ENCODE measurements around the gene PUM2. TPM values are rescaled to one million over a fixed set of nuclear protein-coding genes. Genes with fewer than 3 reads are reported as not detected.

PUM2 gene
- total and polyA plus RNA-seq, 2 of the 8 experiments (the other 6 are each of a cell fraction or from before 2014, with no cell fraction given), result 46.6 to 114 TPM

DNA sequence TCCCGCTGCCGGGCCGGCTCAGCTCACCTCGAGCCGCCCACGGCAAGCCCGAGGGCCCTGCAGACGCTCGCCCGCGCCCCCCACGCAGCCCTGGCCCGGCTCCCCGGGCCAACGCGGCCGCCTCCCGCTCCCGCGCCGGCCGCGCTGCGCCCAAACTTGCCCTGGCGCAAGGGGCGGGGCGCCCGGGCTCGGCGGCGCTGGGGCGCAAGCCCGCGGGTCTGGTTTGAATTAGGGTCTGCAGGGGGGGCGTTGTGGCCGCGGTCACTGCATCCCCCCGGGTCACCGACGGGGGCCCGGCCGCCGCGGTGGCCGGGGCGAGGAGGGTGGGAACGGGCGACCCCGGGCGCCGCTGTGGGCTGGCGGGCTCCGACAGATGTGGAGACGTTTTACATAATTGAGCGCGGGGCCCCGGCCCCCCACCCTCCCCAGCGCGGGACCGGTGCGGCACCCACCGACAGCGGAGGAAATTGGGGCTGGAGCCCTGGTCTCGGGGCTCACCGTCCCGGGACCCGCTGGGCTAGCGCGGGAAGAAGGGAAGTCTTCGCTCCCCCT, 126.4 kb downstream of the PUM2 start:
- FAIRE-seq, result no peak
- H2BK12ac ChIP-seq (ENCODE audit: low read depth, low read length), result no peak overlapping the region
- no peak overlapping the region for H2BK15ac ChIP-seq (ENCODE audit: low read length)
- no peak overlapping the region for H2AFZ ChIP-seq (ENCODE audit: low read length)
- H4K5ac ChIP-seq (ENCODE audit: insufficient read length, low read depth, low read length), result no peak overlapping the region
- no peak overlapping the region for H2BK120ac ChIP-seq (replicated peaks; ENCODE audit: low read depth, low read length)
- no peaks in the 10 kb centered on the region for H3K9me3 ChIP-seq (ENCODE audit: insufficient read depth in 2 of 2, low read depth in 1 of 2, low read length in 1 of 2)
- peak overlapping the region; percentile 49; the same call in 1 of the 2 replicates for H3K27ac ChIP-seq (ENCODE audit: low read depth, low read length)
- no peak overlapping the region for H3K4ac ChIP-seq (replicated peaks; ENCODE audit: insufficient read length, low read depth, low read length)
- no peak overlapping the region for H4K91ac ChIP-seq (replicated peaks; ENCODE audit: insufficient read length, low read length)
- H3K4me3 ChIP-seq (ENCODE audit: extremely low read depth in 1 of 4, insufficient read depth in 2 of 4, low read depth in 3 of 4, low read length in 4 of 4), result peak overlapping the region; percentile 72 to 94 (median 80)
- peak overlapping the region; percentile 66 to 87 (median 80) for H3K9ac ChIP-seq (replicated peaks in 1 of 4; ENCODE audit: extremely low read depth in 1 of 4, low read depth in 3 of 4, low read length in 3 of 4)
- peak overlapping the region; percentile 90 for H3K18ac ChIP-seq (ENCODE audit: extremely low read depth, low read length)
- H3K56ac ChIP-seq (replicated peaks; ENCODE audit: insufficient read length, low read depth, low read length), result peak overlapping the region; percentile 21
- H3K79me2 ChIP-seq (ENCODE audit: control insufficient read depth in 1 of 2, insufficient read depth in 2 of 2, low read length in 2 of 2), result peaks cover 6 to 40% of the 10 kb centered on the region in 2 experiments; a peak in 3 of 4 replicates
- peaks cover 0 to 7% (median 4%) of the 10 kb centered on the region in 4 experiments; a peak in 4 of 7 replicates for H3K27me3 ChIP-seq (replicated peaks in 1 of 4; ENCODE audit: control insufficient read depth in 3 of 4, extremely low read depth in 1 of 4, insufficient read depth in 3 of 4, low read length in 3 of 4)
- no peak for TF ChIP-seq SIX5 (IDR thresholded peaks at IDR 0.05; ENCODE audit: low read depth, low read length)
- TF ChIP-seq PHF8 (conservative IDR thresholded peaks at IDR 0.05; ENCODE audit: low read depth, low read length), result peak; percentile 19; the same call in 1 of the 2 replicates
- peak; percentile 39; the same call in 1 of the 2 replicates for TF ChIP-seq RBBP5 (IDR thresholded peaks at IDR 0.05; ENCODE audit: borderline replicate concordance, low read depth, low read length)
- TF ChIP-seq CBX5 (IDR thresholded peaks at IDR 0.05; ENCODE audit: low read depth, low read length), result no peak
- TF ChIP-seq KDM4A (IDR thresholded peaks at IDR 0.05; ENCODE audit: low read depth, low read length, severe bottlenecking), result peak; percentile 62
- no peak for TF ChIP-seq RAD21 (IDR thresholded peaks at IDR 0.05 in 1 of 2, conservative IDR thresholded peaks at IDR 0.05 in 1 of 2; ENCODE audit: low read depth in 2 of 2, low read length in 2 of 2)
- no peak for TF ChIP-seq HDAC2 (IDR thresholded peaks at IDR 0.05; ENCODE audit: borderline replicate concordance in 1 of 2, low read depth in 2 of 2, low read length in 2 of 2)
- no peak for TF ChIP-seq BACH1 (IDR thresholded peaks at IDR 0.05; ENCODE audit: low read length)
- TF ChIP-seq SAP30 (IDR thresholded peaks at IDR 0.05; ENCODE audit: insufficient read depth, insufficient replicate concordance, low read length), result no peak
- peak overlapping the region; percentile 84; the same call in 1 of the 2 replicates for H4K8ac ChIP-seq (ENCODE audit: extremely low read depth, insufficient read depth, low read length)
- peaks cover 7% of the 10 kb centered on the region; the same call in 1 of the 2 replicates for H3K23me2 ChIP-seq (ENCODE audit: low read depth, low read length)
- peak overlapping the region; percentile 66 to 90 for H3K4me2 ChIP-seq (ENCODE audit: insufficient read depth in 1 of 2, low read depth in 2 of 2, low read length in 2 of 2)
- peaks cover 4 to 22% (median 15%) of the 10 kb centered on the region in 4 experiments for H3K4me1 ChIP-seq (replicated peaks in 1 of 4; ENCODE audit: control insufficient read depth in 3 of 4, insufficient read depth in 4 of 4, low read length in 3 of 4)
- POLR2A ChIA-PET (ENCODE audit: partially characterized antibody), result interaction anchor here (0.8 to 3.1 kb wide), 13 partner anchors 8 to 173 kb away, joined by 3 to 19 read pairs (median 4); partner anchors contain the start of gene LAPTM4A
- H3K79me1 ChIP-seq (ENCODE audit: low read depth, low read length), result peaks cover 19% of the 10 kb centered on the region
- H2BK5ac ChIP-seq (ENCODE audit: low read depth, low read length), result no peak overlapping the region
- 1% methylated on average over 29 of the region's 70 CpGs; no CpG with 5 or more reads in 1 of the 2 experiments for WGBS, 2 experiments (ENCODE audit: extremely low coverage in 1 of 2, insufficient coverage in 1 of 2, insufficient read length in 1 of 2, insufficient replicate concordance in 2 of 2, low coverage in 1 of 2, low lambda C conversion rate in 2 of 2, missing lambda C conversion rate in 1 of 2)
- peak in 1 of 2 experiments; percentile 69 for DNase-seq (ENCODE audit: low read depth in 1 of 2, low spot score in 2 of 2)
- H2AK5ac ChIP-seq (ENCODE audit: low read depth, low read length), result no peak overlapping the region
- no peak overlapping the region for H3K14ac ChIP-seq (ENCODE audit: insufficient read length)
- H3K36me3 ChIP-seq (ENCODE audit: control insufficient read depth in 2 of 4, insufficient read depth in 4 of 4, low read length in 3 of 4), result peaks cover 0 to 6% (median 0%) of the 10 kb centered on the region in 4 experiments; a peak in 3 of 8 replicates
- H3K23ac ChIP-seq (ENCODE audit: insufficient read length), result no peak overlapping the region
- H4K20me1 ChIP-seq (replicated peaks in 1 of 2; ENCODE audit: control insufficient read depth in 1 of 2, insufficient read depth in 2 of 2, low read length in 2 of 2), result peaks cover 11% of the 10 kb centered on the region in 2 experiments
- CTCF ChIA-PET (ENCODE audit: partially characterized antibody), result interaction anchor here (0.6 to 5.8 kb wide), 18 partner anchors 8 to 177 kb away, joined by 3 to 36 read pairs (median 6); no protein-coding TSS in a partner anchor
- H2BK20ac ChIP-seq (ENCODE audit: low read length), result no peak overlapping the region

Data from H1 (cell line).